Mesothelial cell of epicardium (in vitro differentiated cells): ENCODE data around the gene ARHGAP8. TPM values are rescaled to one million over a fixed set of nuclear protein-coding genes. Genes with fewer than 3 reads are reported as not detected.

Source experiments
- DNase-seq, 2 experiments: peaks; one replicate each; pipeline ENCODE4 v3.0.0; 2021; ENCODE audit warnings: low spot score in 2 of 2; ENCODE audit not compliant: unreplicated experiment in 2 of 2
- H3K27ac Mint-ChIP-seq: 2 replicates; pipeline ENCODE4 v1.8.0; 2021; ENCODE audit warnings: mixed read lengths
- H3K27me3 Mint-ChIP-seq: 2 replicates; pipeline ENCODE4 v1.8.0; 2021; ENCODE audit warnings: low read depth, mixed read lengths
- H3K36me3 Mint-ChIP-seq: 2 replicates; pipeline ENCODE4 v1.8.0; 2021; ENCODE audit warnings: mixed read lengths
- H3K4me1 Mint-ChIP-seq: 2 replicates; pipeline ENCODE4 v1.8.0; 2021; ENCODE audit warnings: mixed read lengths
- H3K4me3 Mint-ChIP-seq: 2 replicates; pipeline ENCODE4 v1.8.0; 2021; ENCODE audit warnings: mild to moderate bottlenecking, moderate library complexity, mixed read lengths
- H3K9me3 Mint-ChIP-seq: 2 replicates; pipeline ENCODE4 v1.8.0; 2021; ENCODE audit warnings: mixed read lengths
- total RNA-seq: library from RNA; stranded (reverse); gene quantifications from 3 replicates; pipeline ENCODE4 v1.2.1, GENCODE V29; 2021
- TF ChIP-seq, protein P1 (sequence below): fragments of 200-600 bp; sonication (generic); IDR thresholded peaks from one replicate; pipeline ENCODE4 v1.5.0; 2021; ENCODE audit warnings: antibody characterized with exemption; ENCODE audit not compliant: unreplicated experiment

ARHGAP8 gene
- total RNA-seq, 1 donor from 2014 or later, result 166 TPM

DNA sequence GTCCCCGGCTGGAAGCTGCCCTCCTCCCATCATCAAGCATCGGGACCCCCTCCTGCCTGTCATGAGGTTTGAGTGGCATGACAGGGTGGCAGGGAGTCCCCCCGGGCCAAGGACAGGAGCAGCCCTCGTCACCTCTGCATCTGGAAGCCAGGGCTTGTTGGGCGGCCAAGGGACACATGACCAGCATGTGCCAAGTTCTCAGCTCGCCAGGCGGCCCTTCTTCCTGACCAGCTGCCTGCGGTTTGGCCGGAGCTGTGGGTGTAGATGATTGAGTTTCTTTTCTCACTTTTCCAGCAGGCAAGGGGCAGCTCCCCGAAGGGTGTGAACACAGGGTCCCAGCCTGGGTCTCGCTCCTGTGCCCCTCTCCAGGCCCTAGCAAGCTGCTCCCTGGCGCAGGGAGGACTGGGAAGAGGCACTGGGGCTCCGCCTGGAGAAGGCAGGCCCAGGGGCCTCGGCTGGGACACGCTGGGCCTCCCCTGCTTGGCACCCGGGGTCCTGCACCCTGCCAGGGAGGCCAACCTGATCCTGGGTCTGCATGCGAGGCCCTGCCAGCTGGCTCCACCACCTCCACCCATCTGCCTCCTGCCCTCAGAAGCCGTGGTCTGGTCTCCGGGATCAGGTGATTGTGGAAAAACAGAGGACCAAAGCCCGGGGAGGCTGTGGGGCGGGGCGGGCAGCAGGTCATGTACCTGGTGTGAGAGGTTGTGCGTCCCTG, 13.4 kb downstream of the ARHGAP8 start:
- TF ChIP-seq, protein P1, sequence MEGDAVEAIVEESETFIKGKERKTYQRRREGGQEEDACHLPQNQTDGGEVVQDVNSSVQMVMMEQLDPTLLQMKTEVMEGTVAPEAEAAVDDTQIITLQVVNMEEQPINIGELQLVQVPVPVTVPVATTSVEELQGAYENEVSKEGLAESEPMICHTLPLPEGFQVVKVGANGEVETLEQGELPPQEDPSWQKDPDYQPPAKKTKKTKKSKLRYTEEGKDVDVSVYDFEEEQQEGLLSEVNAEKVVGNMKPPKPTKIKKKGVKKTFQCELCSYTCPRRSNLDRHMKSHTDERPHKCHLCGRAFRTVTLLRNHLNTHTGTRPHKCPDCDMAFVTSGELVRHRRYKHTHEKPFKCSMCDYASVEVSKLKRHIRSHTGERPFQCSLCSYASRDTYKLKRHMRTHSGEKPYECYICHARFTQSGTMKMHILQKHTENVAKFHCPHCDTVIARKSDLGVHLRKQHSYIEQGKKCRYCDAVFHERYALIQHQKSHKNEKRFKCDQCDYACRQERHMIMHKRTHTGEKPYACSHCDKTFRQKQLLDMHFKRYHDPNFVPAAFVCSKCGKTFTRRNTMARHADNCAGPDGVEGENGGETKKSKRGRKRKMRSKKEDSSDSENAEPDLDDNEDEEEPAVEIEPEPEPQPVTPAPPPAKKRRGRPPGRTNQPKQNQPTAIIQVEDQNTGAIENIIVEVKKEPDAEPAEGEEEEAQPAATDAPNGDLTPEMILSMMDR, result no peak
- no peak overlapping the region for H3K4me3 Mint-ChIP-seq
- no peak for DNase-seq
- H3K27me3 Mint-ChIP-seq, result no peaks in the 10 kb centered on the region
- peaks cover 26% of the 10 kb centered on the region for H3K4me1 Mint-ChIP-seq
- peaks cover 35% of the 10 kb centered on the region for H3K36me3 Mint-ChIP-seq
- no peak overlapping the region for H3K27ac Mint-ChIP-seq
- peaks cover 18% of the 10 kb centered on the region for H3K9me3 Mint-ChIP-seq

DNA sequence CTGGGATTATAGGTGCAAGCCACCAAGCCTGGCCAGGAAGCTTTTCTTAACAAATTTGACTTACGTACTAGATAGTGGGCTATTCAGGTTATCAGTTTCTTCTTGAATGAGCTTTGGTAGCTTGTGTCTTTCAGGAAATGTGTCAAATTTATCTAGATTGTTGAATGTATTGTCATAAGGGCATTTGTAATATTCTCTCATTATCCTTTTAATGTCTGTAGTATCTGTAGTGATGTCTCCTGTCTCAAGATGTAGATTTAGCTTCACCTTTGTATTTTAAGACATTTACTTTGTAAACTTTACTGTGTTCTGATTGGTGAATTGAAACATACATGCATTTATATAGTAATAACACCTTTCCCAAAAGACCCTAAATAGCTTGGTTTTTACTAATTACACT, 20.7 kb downstream of the ARHGAP8 start:
- peaks cover 7% of the 10 kb centered on the region for H3K4me1 Mint-ChIP-seq
- no peaks in the 10 kb centered on the region for H3K27me3 Mint-ChIP-seq
- no peak overlapping the region for H3K27ac Mint-ChIP-seq
- peaks cover 40% of the 10 kb centered on the region for H3K36me3 Mint-ChIP-seq
- TF ChIP-seq, protein P1, result no peak
- no peak overlapping the region for H3K4me3 Mint-ChIP-seq
- DNase-seq, result no peak
- H3K9me3 Mint-ChIP-seq, result peaks cover 29% of the 10 kb centered on the region

DNA sequence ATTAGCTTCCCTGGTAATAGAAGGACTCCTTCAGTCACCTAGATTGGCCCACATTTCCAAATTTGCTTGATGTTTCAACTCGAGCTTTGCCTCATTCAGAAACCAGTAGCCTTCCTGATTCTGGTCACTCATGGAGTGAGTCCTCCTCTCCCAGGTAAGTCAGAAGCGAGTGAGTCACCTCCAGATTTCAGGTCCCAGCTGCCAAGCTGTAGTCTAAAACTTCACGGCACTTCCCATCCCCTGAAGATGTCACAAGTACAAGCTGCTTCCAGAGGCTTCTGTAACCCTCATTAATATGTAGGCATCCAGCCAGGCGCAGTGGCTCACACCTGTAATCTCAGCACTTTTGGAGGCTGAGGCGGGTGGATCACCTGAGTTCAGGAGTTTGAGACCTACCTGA, 23.5 kb downstream of the ARHGAP8 start:
- peaks cover 7% of the 10 kb centered on the region for H3K4me1 Mint-ChIP-seq
- peaks cover 32% of the 10 kb centered on the region for H3K36me3 Mint-ChIP-seq
- H3K27ac Mint-ChIP-seq, result peak overlapping the region; percentile 21
- DNase-seq, result no peak
- no peaks in the 10 kb centered on the region for H3K27me3 Mint-ChIP-seq
- no peak overlapping the region for H3K4me3 Mint-ChIP-seq
- TF ChIP-seq, protein P1, result no peak
- H3K9me3 Mint-ChIP-seq, result peaks cover 21% of the 10 kb centered on the region

DNA sequence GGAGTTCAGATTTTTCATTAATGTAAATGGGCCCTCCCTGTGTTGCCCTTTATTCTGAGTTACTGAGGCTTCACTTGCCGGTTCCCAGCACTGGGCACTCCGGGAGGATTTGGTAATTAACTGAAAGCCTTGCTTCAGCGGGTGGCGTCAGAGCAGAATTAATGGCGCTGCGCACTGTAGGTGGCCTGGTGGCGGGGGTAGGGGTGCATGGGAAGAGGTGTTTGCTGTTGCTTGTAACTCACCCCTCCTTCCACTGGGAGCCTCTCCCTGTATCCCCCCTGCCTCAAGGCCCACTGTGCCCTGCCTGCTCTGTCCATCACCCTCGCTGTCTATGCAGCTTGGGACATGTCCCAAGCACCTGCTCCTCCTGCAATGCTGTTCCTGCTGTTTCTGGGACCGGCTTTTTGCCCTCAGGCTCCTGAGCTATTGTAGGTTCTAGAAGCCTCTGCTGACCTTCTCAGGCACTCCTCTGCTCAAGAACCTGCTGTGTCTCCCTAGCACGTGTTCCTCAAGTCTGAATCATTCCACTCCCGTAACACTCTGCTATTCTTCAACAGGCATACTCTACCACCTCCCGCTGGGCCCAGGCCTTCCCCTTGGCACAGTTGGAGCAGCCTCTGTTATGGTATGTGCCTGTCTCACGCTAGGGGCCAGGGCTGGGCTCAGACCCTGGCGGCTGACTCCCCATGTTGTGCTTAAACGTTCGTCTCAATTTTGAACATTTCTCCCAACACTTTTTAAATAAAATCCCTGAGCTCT, 24.4 kb downstream of the ARHGAP8 start:
- Mint-ChIP-seq H3K27ac (peak overlapping the region; percentile 67), H3K4me1 (peaks cover 7% of the 10 kb centered on the region), H3K27me3 (no peaks in the 10 kb centered on the region), H3K4me3 (no peak overlapping the region), H3K9me3 (peaks cover 19% of the 10 kb centered on the region), H3K36me3 (peaks cover 34% of the 10 kb centered on the region)
- DNase-seq, result no peak
- TF ChIP-seq, protein P1, result no peak

DNA sequence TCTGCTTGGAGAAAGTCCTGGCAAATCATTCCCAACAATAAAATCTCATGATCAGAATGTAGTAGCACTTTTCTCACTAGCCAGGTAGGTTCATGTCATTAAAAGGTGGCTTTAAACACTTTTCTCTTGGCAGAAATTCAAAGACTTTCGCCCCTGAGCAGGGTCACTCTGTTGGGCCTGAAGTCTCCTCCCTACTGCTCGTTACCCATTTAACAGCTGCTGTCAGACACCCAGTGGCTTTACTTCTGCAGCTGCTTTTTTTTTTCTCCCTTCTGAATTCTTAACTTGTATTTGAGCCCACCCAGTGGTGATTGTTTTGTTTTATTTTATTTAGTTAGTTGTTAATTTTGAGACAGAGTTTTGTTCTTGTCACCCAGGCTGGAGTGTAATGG, 25.0 kb downstream of the ARHGAP8 start:
- Mint-ChIP-seq H3K4me3 (no peak overlapping the region), H3K27ac (peak overlapping the region; percentile 67), H3K27me3 (no peaks in the 10 kb centered on the region), H3K4me1 (peaks cover 7% of the 10 kb centered on the region), H3K36me3 (peaks cover 31% of the 10 kb centered on the region), H3K9me3 (peaks cover 15% of the 10 kb centered on the region)
- no peak for DNase-seq
- TF ChIP-seq, protein P1, result no peak
